Left kidney (tissue), 2 donors: ENCODE results near the gene STK32B. TPM values are rescaled to one million over a fixed set of nuclear protein-coding genes. Genes with fewer than 3 reads are reported as not detected.

ENCODE experiments used
- DNase-seq: peaks from one replicate; pipeline ENCODE4 v3.0.0-alpha.2; 2013
- polyA plus RNA-seq: library from polyadenylated mRNA; unstranded; fragments of 120-200 nt; gene quantifications from one replicate; pipeline ENCODE4 v1.2.1, GENCODE V29; 2013; ENCODE audit not compliant: insufficient read length

Gene STK32B
- polyA plus RNA-seq, 1 donor, result 11.1 TPM

DNA sequence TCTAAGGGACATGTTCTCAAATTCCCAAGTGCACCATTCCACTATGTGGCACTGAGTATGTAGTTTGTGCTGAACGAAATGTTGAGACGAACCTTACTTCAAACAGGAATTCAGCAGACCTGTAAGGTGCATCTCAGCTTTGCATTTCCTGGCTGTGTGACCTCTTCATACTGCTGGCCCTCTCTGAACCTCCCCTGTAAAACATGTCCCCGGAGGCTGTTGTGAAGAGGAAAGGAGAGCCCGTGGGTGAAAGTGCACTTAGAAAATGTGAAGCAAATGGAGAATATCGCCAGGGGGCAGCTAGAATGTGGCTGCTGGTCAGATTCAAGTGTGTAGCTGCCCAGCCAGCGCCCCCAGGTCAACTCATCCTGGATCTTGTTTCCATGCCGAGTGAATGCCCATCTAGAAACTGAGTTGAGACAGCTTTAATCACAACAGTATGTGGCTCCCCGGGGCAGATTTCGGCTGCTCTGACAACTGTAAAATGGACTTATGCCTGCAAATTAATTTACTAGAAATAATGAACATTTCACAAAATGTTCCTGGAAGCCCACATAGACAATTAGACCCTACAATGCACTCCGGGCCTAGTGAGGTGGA is 393.7 kb downstream of the STK32B start:
- DNase-seq, result no peak

DNA sequence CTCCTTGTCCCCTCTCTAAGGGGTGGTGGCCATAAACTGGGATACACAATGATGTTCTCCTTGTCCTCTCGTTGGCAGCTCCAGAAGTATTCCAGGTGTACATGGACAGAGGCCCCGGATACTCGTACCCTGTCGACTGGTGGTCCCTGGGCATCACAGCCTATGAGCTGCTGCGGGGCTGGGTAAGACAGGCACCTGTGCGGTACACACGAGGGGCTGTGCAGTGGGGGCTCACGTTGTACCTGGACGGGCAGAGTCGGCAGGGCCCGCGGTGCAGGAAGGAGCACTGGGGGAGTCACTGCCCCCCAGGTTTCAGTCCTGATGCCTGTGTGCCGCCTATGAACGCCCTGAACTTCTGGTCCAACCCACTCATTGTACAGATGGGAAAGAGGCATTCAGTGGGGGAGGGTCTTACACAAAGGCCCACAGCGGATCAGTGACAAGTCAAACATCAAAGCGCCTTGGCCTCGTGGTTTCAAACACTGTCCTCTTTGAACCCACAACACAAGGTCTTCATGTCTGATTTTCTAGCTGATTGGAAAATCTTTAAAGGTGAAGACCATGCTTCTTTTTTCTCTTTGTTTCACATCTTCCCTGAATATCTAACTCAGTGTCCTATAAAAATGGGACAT is 395.4 kb downstream of the STK32B start:
- no peak for DNase-seq

DNA sequence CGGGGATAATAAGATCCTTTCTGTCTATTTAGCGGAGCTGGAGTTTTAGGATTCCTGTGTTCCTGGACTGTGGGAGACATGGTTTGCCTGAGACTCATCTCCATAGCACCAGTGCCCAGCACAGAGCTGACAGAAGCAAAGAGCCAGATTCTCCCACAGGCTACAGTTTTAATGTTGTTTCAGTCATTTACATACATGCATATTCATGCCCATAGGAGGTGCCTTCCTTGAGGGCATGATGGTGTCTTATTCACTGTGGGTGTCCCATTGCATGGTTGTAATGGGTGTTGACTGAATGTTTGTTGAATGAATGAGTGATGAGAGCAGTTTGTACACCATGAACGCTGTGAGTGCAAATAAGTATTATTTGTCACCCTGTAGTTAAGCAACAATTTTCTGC is 396.5 kb downstream of the STK32B start:
- DNase-seq, result no peak

DNA sequence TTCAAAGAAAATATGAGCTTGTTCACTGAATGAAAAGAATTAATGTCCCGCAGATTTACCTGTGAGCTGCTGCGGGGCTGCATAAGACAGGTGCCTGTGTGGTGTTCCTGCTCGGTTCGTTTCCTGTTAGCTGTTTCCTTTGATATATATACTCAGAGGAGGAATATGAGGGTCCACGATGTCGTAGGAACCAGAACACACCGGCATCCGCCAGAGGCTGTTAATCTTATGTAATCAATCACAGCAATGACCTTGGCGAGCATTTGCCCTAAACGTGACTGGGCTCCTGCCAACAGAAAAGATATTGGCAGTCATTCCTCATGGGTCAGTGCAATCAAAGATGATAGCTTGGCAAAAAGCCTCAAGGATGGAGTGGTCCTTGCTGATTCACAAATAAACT is 396.9 kb downstream of the STK32B start:
- DNase-seq, result no peak

DNA sequence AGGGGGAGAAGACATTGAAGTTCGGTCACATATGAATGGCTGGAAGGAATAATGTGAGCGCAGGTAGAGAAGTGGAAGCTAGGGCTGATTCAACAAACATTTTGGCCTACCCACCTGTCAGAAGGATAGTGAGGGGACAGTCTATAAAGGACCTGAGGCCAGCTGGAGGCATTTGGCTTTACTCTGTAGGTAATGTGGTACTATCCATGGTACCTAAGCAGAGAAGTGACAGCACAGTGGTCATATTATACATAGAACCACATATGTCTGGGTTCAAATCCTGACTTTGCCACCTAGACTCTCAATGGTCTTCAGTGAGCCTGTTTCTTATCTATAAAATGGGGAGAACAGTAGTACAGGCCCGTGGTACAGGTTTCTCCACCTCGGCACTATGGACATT is 400.0 kb downstream of the STK32B start:
- no peak for DNase-seq

DNA sequence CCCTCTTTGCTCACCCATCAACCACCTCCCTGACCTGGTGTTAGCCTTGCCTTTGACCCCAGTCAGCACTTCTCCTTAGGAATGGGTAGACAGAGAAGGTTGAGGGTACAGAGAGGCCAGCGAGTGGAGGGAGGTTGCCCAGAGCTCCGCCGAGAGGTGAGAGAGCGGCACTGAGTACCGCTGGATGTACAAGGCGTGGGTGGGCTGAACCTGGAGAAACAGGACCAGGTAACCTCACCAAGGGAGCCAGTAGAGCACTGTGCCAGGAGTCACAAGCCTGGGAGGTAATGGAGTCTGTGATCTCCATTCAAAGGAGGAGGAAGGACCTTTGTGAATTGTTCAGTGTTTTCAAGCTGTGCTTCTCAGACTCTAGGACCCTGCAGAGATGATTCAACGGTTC is 400.9 kb downstream of the STK32B start:
- no peak for DNase-seq

DNA sequence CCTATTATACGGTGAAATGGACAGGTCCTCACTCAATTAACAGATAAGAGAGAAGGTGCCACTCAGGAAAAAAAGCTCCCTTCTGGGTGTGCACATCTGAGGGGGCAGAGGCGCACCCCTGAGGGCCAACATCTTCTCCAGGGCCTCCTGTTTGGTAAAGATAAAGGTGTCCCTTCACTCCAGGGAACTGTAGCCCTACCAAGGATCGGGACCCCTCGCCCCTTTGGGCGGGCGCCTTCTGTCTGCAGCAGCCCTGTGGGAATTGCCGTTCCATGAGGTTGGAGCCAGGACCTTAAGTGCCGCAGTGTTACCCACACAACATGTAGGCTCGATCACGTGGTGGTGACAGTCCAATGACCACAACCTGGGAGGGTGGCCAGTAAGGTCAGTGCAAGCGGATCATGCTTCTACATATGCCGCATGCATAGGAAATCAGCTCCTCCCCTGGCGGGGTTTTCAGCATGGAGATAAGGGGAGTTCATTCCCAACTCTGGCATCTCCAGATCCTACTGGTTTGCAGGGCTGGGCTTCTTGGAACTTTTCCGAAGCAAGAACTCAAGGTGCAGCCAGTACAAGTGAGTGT is 403.8 kb downstream of the STK32B start:
- no peak for DNase-seq

DNA sequence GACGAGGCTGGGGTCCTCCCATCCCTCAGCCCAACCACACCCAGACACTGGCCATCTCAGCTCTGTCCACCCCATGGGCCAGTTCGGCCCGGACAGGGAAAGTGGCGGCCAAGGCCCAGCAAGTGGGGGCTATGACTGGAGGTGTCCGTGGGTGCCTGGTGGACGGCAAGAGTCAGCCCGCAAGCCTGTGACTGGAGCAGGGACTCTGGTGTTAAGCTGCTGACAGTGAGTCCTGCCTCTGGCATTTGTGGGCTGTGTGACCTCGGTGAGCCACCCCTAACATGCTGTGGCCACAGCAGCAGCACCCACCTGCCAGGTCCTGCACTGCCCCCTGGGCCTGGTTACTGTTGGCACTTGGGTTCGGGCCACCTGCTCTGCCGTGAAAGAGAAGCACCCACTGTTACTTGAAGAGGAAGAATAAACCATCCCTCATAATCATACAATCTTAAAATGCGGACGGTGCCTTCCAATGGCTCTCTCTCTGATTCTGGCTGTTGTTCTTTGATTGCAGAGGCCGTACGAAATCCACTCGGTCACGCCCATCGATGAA is 405.1 kb downstream of the STK32B start:
- DNase-seq, result no peak

DNA sequence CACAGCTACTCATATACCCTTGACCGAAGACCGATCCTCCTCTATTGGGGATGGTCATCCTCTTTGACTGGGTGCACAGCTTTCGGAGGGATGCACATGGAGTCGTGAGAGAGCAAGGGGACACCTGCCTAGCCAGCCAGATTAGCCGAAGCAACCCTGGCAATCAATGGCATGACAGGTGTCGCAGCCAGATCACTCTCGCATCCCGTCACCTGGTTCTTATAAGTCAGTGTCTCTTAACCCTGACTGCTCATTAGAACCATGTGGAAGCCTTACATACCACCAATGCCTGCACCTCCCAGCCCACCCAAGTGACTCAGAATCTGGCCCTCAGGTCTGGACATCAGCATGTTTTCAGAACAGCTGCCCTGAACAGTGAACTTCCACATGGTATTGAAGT is 407.4 kb downstream of the STK32B start:
- no peak for DNase-seq

DNA sequence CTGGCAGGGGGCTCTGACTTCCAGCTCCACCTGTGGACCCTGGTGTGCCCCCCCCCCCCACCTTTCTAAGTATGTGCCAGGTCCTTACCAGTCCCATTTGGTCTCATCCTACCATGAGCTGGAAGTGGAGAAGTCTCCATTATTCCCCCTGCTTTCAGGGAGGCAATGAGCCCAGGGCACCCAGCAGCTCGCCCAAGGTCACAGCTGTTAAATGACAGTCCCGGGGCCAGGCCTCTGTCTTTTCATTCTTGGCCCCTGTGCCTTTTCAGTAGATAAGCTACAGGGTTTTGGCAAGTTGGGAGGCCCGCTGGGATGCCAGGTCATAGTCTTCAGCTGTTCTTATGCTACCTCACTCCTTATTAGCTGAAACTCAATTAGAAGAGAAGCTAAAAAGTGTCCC is 408.0 kb downstream of the STK32B start:
- no peak for DNase-seq

DNA sequence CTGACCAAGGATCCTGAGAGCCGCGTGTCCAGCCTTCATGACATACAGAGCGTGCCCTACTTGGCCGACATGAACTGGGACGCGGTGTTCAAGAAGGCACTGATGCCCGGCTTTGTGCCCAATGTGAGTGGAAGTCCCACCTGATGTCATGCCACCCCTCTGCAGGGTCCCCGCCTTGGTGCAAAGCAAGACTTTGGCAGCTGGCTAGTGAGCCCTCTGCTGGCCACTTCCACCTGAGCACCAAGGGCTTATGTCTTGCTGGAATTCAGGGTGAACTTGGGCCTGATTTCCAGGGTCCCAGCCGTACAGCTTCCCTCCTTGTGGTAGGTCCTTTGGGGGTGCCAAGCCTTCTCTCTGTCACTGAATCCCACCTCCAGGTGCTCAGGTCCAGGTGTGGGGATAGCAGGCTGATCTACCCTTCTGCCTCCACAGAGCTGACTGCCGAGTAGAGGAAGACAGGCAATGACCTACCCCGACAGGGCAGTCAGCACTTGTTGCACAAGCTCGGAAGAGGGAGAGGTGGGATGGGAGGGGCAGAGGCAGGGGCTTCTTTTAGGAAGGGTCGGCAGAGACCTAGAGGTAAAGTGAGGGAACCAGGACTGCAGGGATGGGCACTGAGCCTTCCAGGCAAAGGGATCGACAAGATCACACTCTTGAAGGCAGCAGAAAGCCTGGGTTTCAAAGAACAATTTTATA is 409.0 kb downstream of the STK32B start:
- no peak for DNase-seq

DNA sequence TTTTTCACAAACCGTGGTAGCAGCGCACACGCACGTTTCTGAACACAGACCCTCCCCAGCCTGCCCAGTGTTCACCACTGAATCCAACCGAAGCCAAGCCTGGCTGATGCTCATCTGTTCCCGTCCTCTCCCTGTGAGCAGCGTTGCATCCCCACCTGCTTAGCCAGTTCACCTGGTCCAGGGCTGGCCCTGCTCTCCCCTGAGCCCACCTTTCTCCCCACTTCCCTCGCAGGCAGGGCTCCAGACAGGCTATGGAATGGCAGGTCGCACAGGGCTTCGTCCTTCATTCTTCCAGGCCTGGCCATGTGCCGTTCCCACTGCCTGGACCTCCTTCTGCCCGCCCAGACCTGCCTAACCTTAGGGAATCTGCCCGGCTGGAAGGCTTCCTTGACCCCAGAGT is 410.2 kb downstream of the STK32B start:
- no peak for DNase-seq

DNA sequence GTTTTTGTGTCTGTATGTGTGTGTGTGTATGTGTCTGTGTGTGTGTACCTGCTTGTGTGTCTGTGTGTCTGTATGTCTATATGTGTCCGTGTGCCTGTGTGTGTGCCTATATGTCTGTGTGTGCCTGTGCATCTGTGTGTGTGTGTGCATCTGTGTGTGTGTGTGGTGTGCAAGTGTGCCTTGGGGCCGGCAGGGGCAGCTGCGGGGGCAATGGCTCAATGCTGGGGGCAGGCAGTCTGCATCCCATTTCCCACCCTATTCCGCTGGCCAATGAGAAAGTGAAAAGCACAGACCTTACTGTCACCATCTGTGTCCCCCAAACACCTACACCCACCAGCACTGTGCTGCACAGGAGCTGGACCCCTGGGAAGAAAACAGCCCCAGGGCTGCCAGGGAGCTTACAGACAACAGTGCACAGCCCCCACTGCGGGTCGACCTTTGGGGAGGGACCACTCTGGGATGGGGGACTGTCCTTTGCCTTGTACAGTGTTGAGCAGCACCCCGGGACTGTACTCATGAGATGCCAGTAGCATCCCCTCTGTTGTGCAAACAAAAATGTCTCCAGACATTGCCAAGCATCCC is 411.1 kb downstream of the STK32B start:
- DNase-seq, result no peak

DNA sequence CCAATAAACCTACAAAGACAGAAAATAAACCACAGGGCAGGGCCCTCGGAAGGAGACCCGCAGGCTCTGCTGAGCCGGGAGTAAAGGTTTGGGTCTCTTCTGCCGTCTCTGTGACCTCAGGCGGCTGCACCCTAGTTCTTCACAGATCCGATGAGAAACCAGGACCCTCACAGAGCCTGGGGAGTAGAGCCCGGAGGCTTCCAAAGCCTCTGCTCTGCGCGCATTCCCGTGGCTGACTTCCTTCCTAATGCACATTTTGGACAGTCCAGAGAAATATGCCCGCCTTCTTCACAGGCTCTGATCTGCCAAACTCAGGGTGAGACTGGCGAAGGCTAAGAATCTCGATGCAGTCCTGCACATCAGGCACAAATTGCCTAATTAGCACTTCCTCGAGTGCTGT is 411.6 kb downstream of the STK32B start:
- no peak for DNase-seq

DNA sequence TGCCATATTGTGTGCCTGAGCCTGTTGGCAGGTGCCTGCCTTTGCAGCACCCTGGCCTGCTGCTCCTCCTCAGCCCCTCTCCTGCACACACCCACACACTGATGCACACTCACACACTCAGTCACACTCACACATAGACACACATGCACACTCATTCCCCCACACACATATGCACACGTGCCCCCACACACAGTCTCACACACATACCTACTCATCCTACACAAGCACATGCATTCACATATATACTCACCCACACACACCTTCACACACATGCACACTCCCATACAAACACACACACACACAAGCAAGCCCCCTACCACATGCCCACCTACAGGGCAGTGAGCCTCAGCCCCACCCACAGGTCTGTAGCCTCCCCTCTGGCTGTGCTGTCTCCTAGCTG is 412.1 kb downstream of the STK32B start:
- DNase-seq, result no peak

DNA sequence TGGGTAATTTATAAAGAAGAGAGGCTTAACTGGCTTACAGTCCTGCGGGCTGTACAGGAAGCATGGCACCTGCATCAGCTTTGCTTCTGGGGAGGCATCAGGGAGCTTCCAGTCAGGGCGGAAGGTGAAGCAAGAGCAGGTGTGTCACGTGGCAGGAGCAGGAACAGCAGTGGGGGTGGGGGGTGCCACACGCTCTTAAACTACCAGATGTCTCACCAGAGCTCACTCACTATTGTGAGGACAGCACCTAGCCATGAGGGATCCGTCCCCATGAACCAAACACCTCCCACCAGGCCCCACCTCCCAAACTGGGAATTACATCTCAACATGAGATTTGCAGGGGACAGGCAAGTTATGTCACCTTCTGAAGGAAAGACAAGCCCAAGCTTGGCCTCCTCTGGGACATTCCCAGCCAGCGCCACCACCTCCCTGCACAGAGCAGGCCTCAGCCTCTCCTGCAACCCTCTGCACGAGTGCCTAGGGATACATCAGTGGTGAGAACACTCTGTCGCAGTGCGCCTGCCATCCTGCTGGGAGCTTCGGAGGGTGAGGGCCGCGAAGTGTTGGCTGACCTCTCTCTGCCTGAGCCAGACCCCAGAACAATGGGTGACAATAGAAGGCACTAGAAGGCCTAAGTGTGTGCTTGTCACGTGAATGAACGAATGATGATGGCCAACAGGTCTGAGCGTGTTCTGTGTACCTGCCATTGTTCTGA is 412.8 kb downstream of the STK32B start:
- DNase-seq, result no peak

DNA sequence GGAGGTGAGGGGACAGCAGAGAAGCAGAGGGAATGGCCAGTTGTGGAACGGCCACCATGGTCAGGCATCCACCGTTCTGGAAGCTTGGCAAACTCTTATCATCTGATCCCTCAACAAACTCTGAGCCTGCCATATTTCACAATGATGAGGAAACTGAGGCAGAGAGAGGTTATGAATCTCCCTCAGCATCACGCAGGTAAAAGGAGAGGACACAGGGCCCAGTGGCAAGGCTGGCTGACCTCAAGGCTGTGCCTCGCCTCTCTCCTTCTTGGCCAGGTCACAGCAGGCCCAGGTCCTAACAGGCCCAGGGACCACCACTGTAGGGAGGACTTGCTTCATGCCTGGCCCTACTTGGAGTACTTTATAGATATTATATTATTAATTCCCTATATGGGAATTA is 414.2 kb downstream of the STK32B start:
- DNase-seq, result no peak

DNA sequence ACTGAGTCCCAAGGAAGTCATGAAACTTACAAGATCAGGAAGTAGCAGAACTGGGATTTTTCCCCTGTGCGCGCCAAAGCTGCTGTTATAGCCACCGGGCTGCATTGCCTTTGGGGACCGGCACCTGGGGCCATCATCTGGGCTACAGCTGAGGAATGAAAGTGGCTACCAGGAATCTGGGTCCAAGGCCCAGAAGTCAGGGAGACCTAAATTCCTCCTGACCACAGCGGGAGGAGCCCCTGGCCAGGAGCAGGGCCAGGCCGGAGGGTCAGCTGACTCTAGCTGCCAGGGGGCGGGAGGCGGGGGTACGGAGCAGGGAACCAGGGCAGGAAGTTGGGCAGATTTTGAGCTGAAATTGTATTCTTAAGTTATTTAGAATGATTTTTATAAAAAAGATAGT is 414.7 kb downstream of the STK32B start:
- DNase-seq, result no peak

DNA sequence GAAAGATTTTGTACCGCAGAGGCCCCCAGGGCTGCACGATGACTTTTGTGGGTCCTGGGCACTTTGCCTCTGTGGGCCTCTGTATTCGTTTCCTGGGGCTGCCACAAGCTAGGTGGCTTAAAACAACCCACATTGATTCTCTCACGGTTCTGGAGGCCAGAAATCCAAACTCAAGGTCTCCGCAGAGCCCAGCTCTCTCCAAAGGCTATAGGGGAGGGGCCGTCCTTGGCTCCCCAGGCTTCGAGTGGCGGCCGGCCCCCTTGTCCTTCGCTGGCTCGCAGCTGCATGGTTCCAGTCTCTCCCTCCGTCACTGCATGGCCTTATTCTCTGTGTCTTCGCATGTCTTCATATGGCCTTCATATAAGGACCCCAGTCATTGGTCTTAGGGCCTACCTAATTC is 415.8 kb downstream of the STK32B start:
- DNase-seq, result no peak

DNA sequence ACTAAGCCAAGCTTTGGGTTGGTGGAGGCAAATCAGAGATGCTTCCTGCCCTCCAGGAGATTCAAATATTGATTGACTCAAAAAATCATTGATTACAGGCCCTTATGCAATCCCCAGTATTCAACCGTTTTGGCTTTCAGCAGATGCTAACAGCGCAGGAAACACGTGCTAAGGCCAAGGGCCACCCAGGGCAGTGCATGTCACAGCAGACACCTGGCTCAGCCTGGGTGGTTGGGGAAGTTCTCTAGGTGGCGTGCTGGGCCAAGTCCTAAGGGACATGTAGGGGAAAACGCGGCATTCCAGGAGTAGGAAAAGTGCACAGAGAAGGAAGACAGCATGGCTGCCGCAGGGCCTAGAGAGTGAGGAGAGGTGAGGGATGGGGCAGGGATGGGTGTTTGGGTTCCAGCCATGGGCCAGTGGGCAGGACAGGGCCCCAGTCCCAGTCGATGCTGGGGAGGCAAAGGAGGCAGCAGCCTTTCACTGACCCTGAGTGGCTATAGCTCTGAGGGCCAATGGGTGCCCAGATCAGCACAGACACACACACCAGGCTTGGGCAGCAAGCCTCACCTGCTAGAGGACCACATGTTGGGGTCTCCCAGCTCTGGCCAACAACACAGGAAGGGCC is 418.0 kb downstream of the STK32B start:
- no peak for DNase-seq

DNA sequence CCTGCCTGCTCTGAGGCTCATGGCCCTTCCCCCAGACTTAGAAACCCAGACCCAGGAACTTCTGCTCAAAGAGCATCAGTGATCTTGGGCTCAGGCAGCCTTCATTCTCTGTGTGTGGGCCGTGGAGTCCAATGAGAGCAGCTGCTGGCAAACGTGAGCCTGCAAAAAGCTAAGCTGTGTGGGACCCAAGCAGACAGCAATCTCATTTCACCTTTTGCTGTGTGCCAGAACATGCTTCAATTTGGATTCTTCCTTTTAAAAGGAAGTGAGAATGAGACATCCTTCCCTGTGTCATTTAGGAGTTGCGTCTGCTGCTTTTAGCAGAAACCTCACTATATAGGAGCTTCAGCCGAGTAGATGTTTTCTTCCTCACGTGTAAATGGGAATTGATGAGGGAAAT is 418.6 kb downstream of the STK32B start:
- no peak for DNase-seq
